GM12865 (cell line): ENCODE data around the gene APOL6.

Source experiments
- DNase-seq: peaks from one replicate; pipeline ENCODE4 v3.0.0; 2010; ENCODE audit warnings: low read depth
- H3K4me3 ChIP-seq: 2 replicates; pipeline ENCODE4 v1.5.1; 2011; ENCODE audit warnings: mild to moderate bottlenecking, low read depth, low read length, control low read depth
- CTCF ChIP-seq: IDR thresholded peaks from 2 replicates; pipeline ENCODE4 v1.5.1; 2011; ENCODE audit warnings: low read length, control low read depth, low read depth, inconsistent platforms; ENCODE audit not compliant: insufficient read depth; ENCODE audit errors: missing control alignments

The APOL6 gene

GRCh38 chr22:35630891-35631290 lies 17.4 kb upstream of the APOL6 start:
- TF ChIP-seq CTCF, result no peak
- no peak overlapping the region for H3K4me3 ChIP-seq
- DNase-seq, result no peak

DNA sequence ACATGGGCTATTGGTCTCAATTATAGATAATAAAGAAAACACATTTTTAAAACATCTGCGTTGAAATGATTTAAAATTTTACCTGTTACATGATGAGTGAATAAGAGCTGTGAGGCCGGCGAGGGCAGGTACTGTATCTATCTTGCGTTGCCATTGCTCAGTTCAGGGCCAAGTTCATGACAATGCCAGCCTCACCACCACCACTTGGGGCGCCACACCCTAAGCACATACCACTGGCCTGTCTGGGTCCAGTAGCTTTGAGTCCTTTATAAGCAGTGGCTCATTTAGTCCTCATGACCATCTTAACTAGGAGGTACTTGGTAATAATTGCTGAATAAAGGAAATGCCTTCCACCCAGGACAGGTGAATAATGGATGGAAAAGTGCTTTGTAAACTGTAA lies 16.6 kb upstream of the APOL6 start:
- DNase-seq, result peak; percentile 69
- TF ChIP-seq CTCF, result peak; percentile 70
- no peak overlapping the region for H3K4me3 ChIP-seq

DNA sequence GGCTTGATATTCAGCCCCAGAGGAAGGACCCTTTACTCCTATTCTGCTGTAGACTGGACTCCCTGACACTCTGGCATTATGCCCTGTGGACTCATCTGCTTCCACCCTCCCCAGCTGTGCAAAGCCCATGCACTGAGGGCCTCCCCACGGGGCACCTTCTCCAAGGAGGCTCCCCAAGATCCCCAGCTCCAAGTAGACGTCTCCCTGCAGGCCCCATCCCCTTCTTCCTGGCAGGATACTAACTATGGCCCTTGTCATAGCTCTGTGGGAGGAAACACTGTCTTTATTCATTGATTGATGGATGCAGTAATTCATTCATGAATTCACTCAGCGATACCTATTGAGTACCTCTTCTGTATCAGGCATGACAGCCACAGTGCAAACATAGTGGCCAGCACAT lies 15.3 kb upstream of the APOL6 start:
- DNase-seq, result no peak
- H3K4me3 ChIP-seq, result no peak overlapping the region
- TF ChIP-seq CTCF, result no peak

- no peak for DNase-seq
- H3K4me3 ChIP-seq, result no peak overlapping the region
- no peak for TF ChIP-seq CTCF
Observed at GRCh38 chr22:35633520-35633919, 14.7 kb upstream of the APOL6 start.

DNA sequence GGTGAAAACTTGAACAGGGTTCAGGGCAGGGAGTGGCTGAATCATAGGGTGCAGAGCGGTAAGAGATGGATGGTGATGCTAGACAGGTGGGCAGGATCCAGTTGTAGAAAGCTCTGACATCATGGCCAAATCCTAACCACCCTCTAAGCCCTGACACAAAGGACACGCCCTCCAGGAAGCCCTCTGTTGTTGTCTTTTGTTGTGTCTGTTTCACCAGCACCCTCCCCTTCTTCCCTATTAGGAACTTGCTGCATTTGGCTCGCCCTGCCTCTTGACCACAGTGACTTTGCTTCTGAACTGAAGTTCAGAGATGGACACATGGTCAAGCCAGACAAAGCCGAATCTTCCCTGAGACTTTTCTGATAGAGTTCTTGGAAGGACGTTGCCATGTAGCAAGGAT lies 14.2 kb upstream of the APOL6 start:
- no peak for TF ChIP-seq CTCF
- DNase-seq, result no peak
- no peak overlapping the region for H3K4me3 ChIP-seq

DNA sequence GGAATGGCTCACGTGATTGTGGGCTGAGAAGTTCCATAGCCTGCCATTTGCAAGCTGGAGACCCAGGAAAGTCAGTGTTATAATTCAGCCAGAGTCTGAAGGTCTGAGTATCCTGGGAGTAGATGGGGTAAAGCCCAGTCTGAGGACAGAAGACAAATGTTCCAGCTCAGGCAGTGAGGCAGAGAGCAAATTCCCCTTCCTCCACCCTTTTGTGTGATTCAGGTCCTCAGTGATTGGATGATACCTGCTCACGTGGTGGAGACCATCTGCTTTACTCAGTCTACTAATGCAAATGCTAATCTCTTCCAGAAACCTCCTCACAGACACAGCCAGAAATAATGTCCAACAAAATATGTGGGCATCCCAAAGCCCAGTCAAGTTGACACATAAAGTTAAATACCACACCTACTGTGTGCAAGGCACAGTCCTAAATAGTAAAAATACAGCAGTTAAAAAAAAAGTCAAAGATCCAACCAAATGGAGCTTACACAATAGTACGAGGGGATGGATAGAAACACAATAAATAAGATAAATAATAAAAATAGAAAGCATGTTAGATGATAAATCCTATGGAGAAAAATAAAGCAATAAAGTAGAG lies 13.2 kb upstream of the APOL6 start:
- no peak for TF ChIP-seq CTCF
- peak; percentile 62 for DNase-seq
- no peak overlapping the region for H3K4me3 ChIP-seq

GRCh38 chr22:35637254-35637653 lies 11.0 kb upstream of the APOL6 start:
- no peak for TF ChIP-seq CTCF
- DNase-seq, result no peak
- no peak overlapping the region for H3K4me3 ChIP-seq
